HG03103 (cell line): Measurements from ENCODE around the gene CD1B.
"Not testable (repeated sequence)": the region's sequence is repeated elsewhere in the genome, so short reads cannot be mapped to it uniquely, and the experiment has no call there.

Experiments
- ATAC-seq: cut with Tn5 transposase; IDR thresholded peaks from one replicate; pipeline ENCODE4 v1.9.1; 2021; ENCODE audit warnings: low read depth; ENCODE audit not compliant: unreplicated experiment

CD1B gene

DNA sequence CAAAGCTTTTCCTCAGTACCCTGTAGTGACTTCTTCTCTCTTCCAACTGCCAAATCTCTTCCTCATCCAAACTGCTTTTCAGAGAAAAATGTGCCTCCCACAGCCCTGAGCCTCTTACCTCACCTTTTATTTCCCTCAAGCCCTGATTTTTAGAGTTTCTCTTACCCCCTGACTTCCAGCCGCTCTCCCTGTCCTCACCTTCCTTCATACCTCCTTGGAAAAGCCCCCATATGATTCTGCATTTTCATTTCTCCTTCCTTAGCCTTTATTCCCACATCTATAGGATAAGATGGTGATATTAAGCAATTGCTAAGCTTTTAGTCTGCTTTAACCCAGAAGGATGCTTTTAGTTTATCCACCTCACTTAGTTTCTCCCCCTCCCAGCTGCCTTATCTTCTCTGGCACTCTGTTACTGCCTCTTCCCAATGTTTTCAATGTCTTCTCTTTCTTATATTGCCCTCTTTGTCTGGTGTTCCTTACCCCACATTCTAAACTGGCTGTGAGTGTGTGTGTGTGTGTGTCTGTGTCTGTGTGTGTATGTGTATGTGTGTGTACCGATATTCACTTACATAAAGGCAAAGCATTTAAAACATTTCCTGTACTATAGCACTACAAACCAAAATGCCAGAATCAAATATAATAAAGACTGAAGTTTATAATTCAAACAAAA lies at the start of gene CD1B:
CD1B (minus strand) TSS at position 51 of the 670 bp plus-strand sequence. CDS start 108 bp downstream, outside the sequence.
- ATAC-seq: no peak

DNA sequence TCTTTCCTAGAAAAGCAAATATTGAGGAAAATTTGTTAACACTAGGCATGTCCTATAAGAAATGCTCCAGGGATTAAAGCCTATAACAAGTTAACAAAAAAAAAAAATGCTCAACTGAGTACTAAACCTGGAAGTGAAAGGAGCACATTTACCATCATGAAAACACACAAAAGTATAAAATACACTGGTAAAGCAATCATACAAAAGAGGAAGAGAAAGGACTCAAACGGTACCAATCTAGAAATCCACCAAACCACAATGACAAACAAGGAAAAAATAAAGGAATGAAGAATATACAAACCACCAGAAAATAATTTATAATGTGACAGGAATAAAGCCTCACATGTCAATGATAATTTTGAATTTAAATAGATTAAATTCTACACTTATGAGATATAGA lies 43.5 kb upstream of the CD1B start:
- ATAC-seq: no peak

DNA sequence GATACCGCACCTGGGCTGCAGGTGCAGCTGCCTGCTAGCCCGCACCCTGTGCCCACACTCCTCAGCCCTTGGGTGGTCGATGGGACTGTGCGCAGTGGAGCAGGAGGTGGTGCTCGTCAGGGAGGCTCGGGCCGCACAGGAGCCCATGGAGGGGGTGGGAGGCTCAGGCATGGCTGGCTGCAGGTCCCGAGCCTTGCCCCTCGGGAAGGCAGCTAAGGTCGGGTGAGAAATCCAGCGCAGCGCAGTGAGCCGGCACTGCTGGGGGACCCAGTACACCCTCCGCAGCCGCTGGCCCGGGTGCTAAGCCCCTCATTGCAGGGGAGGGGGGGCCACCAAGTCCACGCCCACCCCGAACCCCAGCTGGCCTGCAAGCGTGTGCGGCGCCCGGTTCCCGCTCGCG lies 42.8 kb upstream of the CD1B start:
- not testable (repeated sequence) for ATAC-seq

DNA sequence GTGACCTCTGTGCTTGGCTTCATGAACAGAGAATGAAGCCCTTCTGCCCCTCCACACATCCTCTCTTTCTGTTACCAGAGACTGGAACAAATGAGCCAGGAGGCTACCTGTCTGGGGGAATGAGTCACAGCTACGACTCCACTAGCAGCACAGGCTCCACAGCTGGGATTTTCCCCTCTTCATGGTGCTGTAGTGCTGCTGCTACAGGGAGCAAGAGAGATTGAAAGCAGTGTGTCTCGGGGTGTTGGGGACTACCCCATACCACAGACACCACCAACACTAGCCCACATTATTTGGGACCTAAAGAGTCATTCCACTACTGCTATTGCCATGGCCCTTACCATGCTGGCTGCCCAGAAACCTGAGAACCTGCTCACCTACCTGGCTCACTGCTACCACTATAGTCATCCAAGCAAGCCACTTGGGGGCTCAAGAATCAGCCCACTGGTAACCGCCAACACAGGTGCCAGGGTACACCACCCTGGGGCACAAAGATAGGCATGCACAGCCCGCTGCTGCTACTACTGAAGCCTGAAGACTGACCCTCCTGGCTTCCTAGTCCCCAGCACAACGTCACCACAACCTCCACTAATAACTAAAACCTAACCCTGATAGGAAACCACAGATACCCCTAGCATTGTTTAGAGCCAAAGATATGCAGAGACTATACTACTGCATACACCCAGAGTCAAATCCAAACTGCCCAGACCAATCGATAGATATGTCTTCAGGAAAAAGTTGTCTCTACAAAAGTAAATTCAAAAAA lies 40.0 kb upstream of the CD1B start:
- ATAC-seq: peak; percentile 87

DNA sequence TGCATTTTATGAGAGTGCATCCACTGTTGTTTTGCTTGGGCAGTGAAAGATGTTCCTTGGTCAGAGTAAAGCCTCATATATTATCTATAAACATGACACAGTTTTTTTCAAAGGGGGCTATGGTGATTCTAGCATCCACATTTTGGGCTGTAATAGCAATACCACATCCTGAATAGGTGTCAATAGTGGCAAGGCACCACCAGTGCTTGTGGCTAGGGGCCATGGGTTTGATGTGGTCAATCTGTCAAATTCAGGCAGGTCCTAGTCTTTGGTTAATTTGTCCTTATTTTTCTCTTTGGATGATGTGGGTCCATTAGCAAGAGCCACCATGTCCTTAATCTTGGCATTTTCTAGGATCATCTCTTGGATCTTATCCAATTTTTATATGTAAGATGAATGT lies 35.5 kb upstream of the CD1B start:
- ATAC-seq: no peak

DNA sequence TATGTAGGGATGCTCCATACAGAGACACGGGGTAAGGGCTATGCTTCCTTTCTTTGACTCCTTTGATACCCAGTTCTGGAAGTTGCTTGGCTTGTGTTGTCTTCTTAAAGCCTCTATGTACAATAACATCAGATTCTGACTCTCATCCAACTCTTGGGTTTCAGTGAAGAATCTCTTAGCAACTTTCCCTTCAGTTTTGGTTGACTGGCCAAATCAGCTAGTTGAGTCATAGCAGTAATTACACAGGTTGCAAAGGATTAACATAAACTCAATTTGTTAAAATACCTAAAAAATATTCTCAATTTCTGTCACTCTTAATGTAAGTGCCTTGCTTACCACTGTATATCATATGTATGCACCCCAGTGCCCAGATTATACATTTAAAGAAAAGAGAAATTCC lies 31.6 kb upstream of the CD1B start:
- no peak for ATAC-seq

DNA sequence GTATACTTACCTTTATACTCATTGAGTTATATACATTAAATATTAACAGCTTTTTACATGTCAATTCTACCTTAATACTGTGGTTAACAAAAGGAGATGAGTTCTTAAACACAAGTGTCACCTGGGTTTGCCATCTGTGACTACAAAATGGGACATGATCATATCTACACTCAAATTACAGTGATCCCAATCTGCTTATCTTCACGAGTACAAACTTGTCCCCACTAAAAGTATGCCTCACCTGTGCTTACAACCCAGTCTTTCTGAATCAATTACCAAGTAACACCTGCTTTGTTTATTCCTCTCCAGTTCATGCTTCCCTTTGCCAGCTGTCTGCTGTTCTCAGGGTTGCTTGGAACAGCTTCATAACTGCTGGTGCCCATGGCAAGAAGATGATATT lies 31.2 kb upstream of the CD1B start:
- ATAC-seq: no peak

DNA sequence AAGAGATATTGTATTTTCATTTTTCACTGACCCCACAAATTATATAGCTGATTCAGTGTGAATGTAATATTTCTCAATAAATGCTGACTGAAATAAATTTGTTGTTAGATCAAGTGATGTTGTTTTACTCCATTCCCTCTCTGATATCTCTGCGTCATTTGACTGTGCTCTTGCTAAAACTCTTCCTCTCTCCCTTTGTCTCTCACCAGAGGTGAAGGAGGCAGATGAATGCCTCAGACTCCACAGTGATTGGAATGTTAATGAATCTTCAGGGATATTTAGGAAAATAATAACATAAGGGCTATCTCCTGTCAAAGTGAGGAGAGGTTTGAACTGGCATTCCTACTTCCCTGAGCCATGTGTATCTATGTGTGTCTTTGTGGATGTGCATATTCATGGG lies 26.1 kb upstream of the CD1B start:
- ATAC-seq: no peak

DNA sequence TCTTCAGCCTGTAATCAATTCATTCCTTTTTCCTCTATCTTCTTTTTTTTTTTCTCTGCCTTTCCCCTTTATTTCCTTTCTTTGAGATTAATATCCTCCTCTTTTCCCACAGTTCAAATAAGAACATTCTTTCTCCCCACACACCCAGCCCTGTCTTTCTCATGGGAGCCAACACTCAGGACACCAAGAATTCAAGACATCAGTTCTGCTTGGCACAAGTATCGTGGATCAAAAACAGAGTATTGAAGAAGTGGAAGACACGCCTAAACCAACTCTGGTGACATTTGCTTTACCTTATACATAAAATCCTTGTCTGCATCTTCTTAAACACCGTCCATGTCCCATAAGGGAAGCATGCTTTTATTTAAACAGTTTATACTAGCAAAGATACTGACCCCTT lies 25.3 kb upstream of the CD1B start:
- ATAC-seq: no peak

DNA sequence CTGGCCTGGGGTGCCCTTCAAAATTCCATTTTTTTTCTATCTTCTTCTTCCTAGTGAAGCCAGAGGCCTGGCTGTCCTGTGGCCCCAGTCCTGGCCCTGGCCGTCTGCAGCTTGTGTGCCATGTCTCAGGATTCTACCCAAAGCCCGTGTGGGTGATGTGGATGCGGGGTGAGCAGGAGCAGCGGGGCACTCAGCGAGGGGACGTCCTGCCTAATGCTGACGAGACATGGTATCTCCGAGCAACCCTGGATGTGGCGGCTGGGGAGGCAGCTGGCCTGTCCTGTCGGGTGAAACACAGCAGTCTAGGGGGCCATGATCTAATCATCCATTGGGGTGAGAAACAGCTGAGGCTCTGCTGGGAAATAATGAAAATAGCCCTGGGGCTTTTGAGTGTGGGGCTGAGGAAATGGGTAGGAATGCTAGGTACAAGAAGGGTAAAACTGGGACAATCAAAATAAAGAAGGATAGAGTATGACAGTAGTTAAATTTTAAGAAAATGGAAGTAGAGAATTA lies 24.5 kb upstream of the CD1B start:
- no peak for ATAC-seq

DNA sequence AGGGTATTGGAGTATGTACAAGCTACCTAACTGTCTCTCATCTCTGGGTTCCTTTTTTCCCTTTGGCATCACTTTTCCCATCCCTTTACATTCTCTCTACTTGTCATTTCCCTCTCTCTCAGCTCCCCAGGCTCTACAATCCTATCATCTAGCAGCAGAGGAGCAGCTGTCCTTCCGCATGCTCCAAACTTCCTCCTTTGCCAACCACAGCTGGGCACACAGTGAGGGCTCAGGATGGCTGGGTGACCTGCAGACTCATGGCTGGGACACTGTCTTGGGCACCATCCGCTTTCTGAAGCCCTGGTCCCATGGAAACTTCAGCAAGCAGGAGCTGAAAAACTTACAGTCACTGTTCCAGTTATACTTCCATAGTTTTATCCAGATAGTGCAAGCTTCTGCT lies 22.9 kb upstream of the CD1B start:
- no peak for ATAC-seq

DNA sequence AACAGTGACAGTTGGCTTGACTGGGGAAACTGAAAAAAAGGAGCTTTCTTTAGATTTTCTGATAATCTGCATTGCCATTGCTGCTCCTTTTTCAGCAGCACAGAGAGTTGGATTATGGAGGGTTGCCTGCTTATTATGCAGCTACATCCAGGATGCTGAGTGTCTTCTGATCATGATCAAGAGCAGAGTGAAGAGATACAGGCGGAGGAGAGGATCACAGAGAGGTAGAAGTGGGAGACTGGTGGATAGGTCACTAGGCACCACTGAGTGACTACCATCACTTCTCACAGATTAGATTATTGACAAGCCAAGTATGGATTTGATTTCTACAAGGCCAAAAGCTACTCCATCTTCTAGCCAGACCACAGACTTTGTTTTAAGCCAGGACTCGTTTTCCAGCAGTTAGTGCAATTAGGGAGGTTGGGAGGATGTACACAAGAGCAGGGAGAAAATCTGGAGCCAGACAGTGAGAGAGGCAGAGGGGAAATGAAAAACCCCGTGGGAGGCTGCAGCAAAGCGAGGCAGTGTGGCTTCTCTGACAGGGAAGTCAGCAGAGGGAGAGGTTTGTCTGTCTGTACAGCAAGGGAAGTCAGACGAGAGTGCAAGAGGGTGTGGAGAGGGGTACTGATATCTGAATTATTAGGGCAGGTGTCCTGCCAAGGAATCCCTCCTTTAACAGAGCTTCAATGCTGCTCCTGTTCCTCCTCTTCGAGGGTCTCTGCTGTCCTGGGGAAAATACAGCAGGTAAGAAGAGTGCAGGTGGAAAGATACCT lies 22.2 kb upstream of the CD1B start, which contains the start of gene CD1E:
CD1E (plus strand) TSS at position 592 of the 773 bp plus-strand sequence; CDS start at position 687, 95 bp downstream.
- ATAC-seq: no peak

DNA sequence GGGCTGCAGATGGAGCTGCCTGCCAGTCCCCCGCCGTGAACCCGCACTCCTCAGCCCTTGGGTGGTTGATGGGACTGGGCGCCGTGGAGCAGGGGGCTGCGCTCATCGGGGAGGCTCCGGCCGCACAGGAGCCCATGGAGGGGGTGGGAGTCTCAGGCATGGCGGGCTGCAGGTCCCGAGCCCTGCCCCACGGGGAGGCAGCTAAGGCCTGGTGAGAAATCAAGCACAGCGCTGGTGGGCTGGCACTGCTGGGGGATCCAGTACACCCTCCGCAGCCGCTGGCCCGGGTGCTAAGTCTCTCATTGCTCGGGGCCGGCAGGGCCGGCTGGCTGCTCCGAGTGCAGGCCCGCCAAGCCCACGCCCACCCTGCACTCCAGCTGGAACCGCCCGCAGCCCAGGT lies 17.6 kb upstream of the CD1B start:
- ATAC-seq: not testable (repeated sequence)

DNA sequence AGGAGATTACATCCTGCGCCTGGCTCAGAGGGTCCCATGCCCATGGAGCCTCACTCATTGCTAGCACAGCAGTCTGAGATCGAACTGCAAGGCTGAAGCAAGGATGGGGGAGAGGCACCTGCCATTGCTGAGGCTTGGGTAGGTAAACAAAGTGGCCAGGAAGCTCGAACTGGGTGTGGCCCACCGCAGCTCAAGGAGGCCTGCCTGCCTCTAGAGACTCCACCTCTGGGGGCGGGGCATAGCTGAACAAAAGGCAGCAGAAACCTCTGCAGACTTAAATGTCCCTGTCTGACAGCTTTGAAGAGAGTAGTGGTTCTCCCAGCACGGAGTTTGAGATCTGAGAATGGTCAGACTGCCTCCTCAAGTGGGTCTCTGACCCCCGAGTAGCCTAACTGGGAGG lies 5.1 kb upstream of the CD1B start:
- ATAC-seq: not testable (repeated sequence)

DNA sequence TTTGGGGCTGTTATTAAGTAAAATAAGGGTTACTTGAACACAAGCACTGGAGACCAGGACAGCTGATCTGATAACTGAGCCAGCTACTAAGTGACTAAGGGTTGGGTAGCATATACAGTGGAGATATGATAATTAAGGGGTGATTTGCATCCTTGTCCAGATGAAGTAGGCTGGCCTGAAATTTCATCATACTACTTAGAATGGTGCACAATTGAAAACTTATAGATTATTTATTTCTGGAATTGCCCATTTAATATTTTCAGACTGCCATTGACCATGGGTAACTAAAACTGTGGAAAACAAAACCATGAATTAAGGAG lies 3.8 kb upstream of the CD1B start:
- no peak for ATAC-seq

DNA sequence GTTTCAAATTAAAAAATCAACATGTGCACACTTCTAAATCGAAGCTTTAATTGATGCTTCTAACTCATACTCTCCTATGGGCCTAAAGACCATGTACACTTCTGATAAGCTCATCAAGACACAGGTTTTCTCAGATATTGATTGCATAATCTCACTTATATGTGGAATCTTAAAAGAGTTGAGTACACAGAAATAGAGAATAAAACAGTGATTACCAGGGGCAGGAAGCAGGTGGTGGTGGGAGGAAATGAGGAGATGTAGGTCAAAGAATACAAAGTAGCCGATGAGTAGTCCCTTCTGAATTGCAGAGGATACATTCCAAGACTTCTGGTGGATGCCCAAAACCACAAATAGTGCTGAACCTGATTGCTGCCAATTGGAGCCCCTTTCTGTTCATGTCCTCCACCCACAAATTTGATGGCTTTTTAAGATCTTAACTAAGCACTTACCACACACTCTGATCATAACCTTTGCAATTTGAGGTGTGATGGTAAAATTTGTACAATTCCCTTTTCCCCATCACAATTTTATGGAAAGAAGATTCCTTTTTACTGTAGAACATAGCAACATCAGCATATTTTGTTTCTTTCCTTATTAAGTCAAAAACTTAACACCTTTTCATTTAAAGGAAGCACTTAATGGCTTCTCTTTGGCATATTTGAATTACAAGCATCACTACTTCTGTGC lies 3.3 kb upstream of the CD1B start:
- ATAC-seq: no peak

DNA sequence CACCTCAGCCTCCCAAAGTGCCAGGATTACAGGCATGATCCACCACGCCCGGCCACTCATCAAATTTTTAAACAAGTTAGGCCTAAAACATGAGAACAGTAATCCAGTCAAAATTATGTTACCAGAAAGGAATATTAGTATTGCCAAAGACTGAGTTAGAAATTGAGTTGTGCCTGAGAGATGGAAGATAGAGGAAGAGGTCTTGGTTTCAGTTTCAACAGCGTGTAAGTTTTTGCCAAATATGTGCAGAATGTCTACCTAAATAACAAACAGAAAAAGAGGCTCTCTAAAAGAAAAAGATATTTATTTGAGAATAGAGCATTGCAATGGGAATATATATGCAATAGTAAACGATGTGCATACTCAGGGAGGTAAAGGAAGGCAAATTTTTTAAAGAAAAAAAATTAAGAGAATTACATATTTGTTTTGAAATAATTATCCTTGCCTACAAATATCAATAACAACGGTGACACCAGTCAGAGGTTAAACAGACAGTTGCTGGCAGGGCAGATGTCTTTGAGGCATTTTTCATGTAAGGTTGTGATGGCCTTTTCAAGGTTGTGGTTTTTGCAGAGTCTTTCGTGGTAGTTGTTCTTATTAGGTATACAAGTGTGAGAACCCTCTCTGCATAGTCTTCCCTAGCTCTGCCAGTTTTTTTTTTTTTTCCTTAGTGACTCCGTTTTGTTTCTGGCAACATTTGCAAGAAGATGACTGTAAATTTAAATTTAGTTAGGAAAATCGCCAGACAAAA lies 2.2 kb upstream of the CD1B start:
- no peak for ATAC-seq

DNA sequence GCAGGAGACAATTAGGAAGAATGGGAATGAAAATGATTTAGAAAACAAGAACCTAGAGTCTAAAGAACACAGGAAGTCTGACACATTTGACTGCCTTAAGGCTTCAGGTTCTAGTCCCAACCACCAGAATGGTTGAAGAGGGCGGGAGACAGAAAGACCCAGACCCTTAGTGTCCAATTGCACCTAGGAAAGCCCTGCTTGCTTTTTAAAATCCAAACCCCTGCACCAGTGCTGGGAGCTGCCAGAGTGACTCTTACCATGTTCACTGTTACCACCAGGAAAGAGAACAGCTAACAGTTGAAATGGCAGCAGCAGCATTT lies 265 bp downstream of the CD1B start:
- no peak for ATAC-seq

DNA sequence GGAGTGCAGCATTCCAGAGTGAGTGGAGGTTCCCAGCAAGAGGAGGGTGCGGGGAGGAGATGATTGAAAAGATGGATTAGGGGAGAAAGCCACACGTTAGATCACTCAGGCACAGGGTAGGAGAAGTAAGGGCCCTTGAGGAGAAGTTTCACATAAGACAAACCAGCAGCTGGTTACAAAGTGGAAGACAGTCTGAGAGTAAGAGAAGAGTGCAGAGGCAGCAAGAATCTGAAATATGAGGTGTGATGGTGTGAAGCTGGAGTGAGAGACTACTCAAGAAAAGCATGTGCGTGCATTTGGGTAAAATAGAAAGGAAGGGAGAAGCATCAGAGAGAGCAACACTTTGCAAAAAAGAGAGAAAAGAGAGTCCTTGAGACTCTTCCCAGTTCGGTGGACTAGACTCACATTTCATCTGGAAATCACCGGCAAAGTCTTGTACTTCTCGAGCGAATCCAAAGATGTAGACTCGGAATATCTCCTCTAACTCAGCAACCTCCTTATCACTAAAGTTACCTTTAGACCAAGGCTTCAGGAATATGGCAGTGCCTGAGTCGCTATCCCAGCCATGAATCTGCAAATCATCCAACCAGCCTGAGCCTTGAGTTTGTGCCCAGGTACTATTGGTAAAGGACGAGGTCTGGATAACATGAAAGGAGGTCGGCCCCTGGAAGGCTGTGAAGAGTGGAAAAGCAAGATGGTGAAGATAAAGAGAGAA lies 783 bp downstream of the CD1B start:
- ATAC-seq: no peak

DNA sequence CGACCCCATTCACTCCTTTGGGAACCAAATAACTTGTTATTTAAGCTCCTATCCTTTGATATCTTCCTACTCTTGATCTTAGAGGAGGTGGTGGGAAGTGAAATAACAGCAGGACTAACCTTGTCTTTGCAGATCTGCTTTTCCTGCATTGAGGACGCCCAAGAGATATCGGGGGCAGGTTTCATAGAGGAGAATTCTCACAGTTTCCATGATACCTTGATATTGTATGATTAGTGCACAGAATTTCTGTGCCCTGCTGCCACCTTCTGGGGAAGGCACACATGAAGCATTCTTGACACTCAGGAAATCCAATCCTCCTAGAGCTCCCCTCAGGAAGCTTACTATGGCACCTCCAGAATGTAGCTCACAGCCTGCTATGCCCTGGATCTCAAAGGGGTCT lies 1.6 kb downstream of the CD1B start:
- no peak for ATAC-seq
